Smooth muscle cell (in vitro differentiated cells): ENCODE measurements around the gene CPAMD8. TPM values are rescaled to one million over a fixed set of nuclear protein-coding genes. Genes with fewer than 3 reads are reported as not detected.

ENCODE experiments used
- DNase-seq: peaks from one replicate; lab custom pipeline; 2025; ENCODE audit not compliant: unreplicated experiment; lab: John Stamatoyannopoulos, UW
- H2AFZ ChIP-seq: fragments of 200-600 bp; sonication (generic); 2 replicates; pipeline ENCODE4 v1.6.0; 2016; ENCODE audit warnings: antibody characterized with exemption, low read depth, mild to moderate bottlenecking
- H3F3A ChIP-seq: fragments of 200-600 bp; sonication (generic); 2 replicates; pipeline ENCODE4 v1.6.0; 2017; ENCODE audit warnings: antibody characterized with exemption, low read depth
- H3K27ac ChIP-seq: fragments of 200-600 bp; sonication (generic); 2 replicates; pipeline ENCODE4 v1.5.1; 2016; ENCODE audit warnings: low read depth, mild to moderate bottlenecking
- H3K27me3 ChIP-seq: fragments of 200-600 bp; sonication (generic); 2 replicates; pipeline ENCODE4 v1.6.1; 2016; ENCODE audit warnings: low read depth, mild to moderate bottlenecking
- H3K36me3 ChIP-seq: fragments of 200-600 bp; sonication (generic); 2 replicates; pipeline ENCODE4 v1.5.1; 2016; ENCODE audit warnings: low read depth
- H3K4me1 ChIP-seq: fragments of 200-600 bp; sonication (generic); 2 replicates; pipeline ENCODE4 v1.5.1; 2016; ENCODE audit warnings: low read depth
- H3K4me2 ChIP-seq: fragments of 200-600 bp; sonication (generic); 2 replicates; pipeline ENCODE4 v1.6.0; 2016; ENCODE audit warnings: mild to moderate bottlenecking
- H3K4me3 ChIP-seq: fragments of 200-600 bp; sonication (generic); 2 replicates; pipeline ENCODE4 v1.5.1; 2016; ENCODE audit warnings: mild to moderate bottlenecking
- H3K79me2 ChIP-seq: fragments of 200-600 bp; sonication (generic); 2 replicates; pipeline ENCODE4 v1.6.0; 2016; ENCODE audit warnings: low read depth, mild to moderate bottlenecking
- H3K9ac ChIP-seq: fragments of 200-600 bp; sonication (generic); 2 replicates; pipeline ENCODE4 v1.6.0; 2016; ENCODE audit warnings: low read depth
- H3K9me3 ChIP-seq: fragments of 200-600 bp; sonication (generic); replicated peaks from 2 replicates; pipeline ENCODE4 v1.5.1; 2016; ENCODE audit warnings: low read depth
- H4K20me1 ChIP-seq: fragments of 200-600 bp; sonication (generic); 2 replicates; pipeline ENCODE4 v1.6.0; 2016; ENCODE audit warnings: low read depth
- WGBS: methylation state at CpG from one replicate; pipeline ENCODE4 v1.1.7; 2016; ENCODE audit warnings: low lambda C conversion rate; 5-methylcytosine and 5-hydroxymethylcytosine counted together
- polyA plus RNA-seq: library from polyadenylated mRNA; unstranded; fragments of >200 nt; fragmentation: Nextera tagmentation; extraction: Ambion mirVana; gene quantifications from 2 replicates; pipeline ENCODE4 v1.2.1, GENCODE V29; 2016
- total RNA-seq: library from RNA; depleted of rRNA; stranded (reverse); fragments of >200 nt; gene quantifications from 2 replicates; pipeline ENCODE4 v1.2.3, GENCODE V29; 2014
- TF ChIP-seq, protein P1 (sequence below): fragments of 200-600 bp; sonication (generic); IDR thresholded peaks from 2 replicates; pipeline ENCODE4 v1.5.1; 2017; ENCODE audit warnings: borderline replicate concordance, mild to moderate bottlenecking, antibody characterized with exemption; ENCODE audit not compliant: insufficient read depth, poor library complexity, severe bottlenecking

CPAMD8 gene
- total and polyA plus RNA-seq, 2 experiments from 2014 or later: 0.81 to 9.4 TPM

DNA sequence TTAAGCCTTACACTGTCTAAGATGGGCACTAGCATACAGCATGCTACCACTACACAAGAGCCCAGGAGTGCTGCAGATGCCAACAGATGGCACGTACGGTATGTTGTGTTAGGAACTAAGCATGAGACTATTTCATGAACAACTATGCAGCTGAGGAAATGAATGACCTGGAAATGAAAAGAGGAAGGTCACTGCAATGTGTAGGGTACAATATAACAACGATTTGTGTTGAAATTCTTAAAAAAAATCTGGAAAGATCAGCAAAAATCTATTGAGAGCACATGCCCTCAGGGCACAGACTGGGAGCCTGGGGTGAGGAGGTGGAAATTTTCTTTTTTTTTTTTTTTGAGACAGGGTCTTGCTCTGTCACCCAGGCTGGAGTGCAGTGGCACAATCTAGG is 34.2 kb upstream of the CPAMD8 start:
- Histone ChIP-seq H3K27ac (no peak overlapping the region), H3K79me2 (no peaks in the 10 kb centered on the region), H3K4me1 (no peaks in the 10 kb centered on the region), H3K27me3 (no peaks in the 10 kb centered on the region), H3F3A (no peaks in the 10 kb centered on the region), H2AFZ (no peak overlapping the region), H4K20me1 (no peaks in the 10 kb centered on the region), H3K4me2 (no peak overlapping the region), H3K9me3 (peaks cover 12% of the 10 kb centered on the region), H3K4me3 (no peak overlapping the region), H3K9ac (no peak overlapping the region), H3K36me3 (peaks cover 16% of the 10 kb centered on the region)
- WGBS: 99% methylated on average over 3 of the region's 3 CpGs
- TF ChIP-seq, protein P1, sequence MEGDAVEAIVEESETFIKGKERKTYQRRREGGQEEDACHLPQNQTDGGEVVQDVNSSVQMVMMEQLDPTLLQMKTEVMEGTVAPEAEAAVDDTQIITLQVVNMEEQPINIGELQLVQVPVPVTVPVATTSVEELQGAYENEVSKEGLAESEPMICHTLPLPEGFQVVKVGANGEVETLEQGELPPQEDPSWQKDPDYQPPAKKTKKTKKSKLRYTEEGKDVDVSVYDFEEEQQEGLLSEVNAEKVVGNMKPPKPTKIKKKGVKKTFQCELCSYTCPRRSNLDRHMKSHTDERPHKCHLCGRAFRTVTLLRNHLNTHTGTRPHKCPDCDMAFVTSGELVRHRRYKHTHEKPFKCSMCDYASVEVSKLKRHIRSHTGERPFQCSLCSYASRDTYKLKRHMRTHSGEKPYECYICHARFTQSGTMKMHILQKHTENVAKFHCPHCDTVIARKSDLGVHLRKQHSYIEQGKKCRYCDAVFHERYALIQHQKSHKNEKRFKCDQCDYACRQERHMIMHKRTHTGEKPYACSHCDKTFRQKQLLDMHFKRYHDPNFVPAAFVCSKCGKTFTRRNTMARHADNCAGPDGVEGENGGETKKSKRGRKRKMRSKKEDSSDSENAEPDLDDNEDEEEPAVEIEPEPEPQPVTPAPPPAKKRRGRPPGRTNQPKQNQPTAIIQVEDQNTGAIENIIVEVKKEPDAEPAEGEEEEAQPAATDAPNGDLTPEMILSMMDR: no peak
- no peak for DNase-seq

DNA sequence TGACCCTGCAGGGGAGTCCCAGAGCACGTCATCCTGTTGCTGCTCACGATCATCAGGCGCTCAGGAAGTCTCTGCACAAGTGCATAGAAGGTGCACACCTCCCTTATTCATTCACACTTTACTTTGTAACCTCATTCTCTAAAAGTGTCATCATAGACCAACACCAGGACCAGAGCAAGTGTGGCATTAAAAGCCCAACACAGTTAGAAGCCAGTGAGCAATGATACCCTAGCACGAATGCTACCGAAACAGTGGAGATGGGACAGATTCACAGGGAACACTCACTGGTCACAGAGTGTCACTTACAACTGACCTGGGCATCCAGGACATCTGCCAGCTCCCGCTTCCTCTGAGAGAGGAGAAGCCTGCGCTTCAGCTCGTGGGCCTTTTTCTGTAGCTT is 31.6 kb upstream of the CPAMD8 start:
- WGBS: 98% methylated on average over 8 of the region's 8 CpGs
- Histone ChIP-seq H3K4me1 (no peaks in the 10 kb centered on the region), H2AFZ (no peak overlapping the region), H3K27ac (no peak overlapping the region), H4K20me1 (no peaks in the 10 kb centered on the region), H3F3A (no peaks in the 10 kb centered on the region), H3K36me3 (peaks cover 16% of the 10 kb centered on the region), H3K4me2 (no peak overlapping the region), H3K27me3 (no peaks in the 10 kb centered on the region), H3K9ac (no peak overlapping the region), H3K9me3 (peaks cover 12% of the 10 kb centered on the region), H3K79me2 (no peaks in the 10 kb centered on the region), H3K4me3 (no peak overlapping the region)
- TF ChIP-seq, protein P1: no peak
- DNase-seq: no peak

DNA sequence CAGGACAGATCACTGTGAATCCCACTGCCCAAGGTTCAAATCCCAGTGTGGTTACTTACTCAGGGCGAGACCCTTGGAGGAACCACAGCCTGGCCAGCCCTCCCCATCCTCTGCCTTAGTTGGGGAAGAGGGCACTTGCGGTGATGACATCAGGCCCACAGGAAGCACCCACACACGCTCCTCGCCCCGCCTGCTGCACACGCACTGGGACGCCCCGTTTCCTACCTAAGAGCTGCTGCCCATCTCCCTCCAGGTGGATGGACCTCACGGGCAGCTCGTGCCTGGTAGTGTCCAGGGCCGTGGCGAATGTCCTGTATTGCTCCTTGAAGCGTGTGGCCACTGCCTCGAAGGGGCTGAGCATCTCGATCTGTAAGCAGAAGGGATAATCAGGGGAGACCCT is 29.0 kb upstream of the CPAMD8 start:
- Histone ChIP-seq H2AFZ (no peak overlapping the region), H3K9me3 (peaks cover 12% of the 10 kb centered on the region), H3K27me3 (no peaks in the 10 kb centered on the region), H3K9ac (no peak overlapping the region), H3K4me2 (no peak overlapping the region), H3F3A (no peaks in the 10 kb centered on the region), H3K27ac (no peak overlapping the region), H3K4me3 (no peak overlapping the region), H3K4me1 (no peaks in the 10 kb centered on the region), H4K20me1 (no peaks in the 10 kb centered on the region), H3K36me3 (peaks cover 16% of the 10 kb centered on the region), H3K79me2 (no peaks in the 10 kb centered on the region)
- TF ChIP-seq, protein P1: no peak
- DNase-seq: no peak
- 93% methylated on average over 15 of the region's 15 CpGs for WGBS

DNA sequence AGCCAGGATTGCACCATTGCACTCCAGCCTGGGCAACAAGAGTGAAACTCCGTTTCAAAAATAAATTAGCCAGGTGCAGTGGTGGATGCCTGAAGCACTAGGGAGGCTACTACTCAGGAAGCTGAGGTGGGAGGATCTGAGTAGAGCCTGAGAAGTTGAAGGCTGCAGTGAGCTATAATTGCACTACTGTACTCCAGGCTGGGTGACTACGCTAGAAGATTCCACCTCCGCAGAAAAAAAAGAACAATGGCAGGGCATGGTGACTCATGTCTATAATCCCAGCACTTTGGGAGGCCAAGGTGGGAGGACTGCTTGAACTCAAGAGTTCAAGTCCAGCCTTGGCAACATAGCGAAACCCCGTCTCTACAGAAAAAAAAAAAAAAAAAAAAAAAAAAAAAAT is 28.1 kb upstream of the CPAMD8 start:
- Histone ChIP-seq H3K79me2 (no peaks in the 10 kb centered on the region), H3K36me3 (peaks cover 15% of the 10 kb centered on the region), H3K27ac (no peak overlapping the region), H3K4me1 (no peaks in the 10 kb centered on the region), H3K4me3 (no peak overlapping the region), H3K9ac (no peak overlapping the region), H3K4me2 (no peak overlapping the region), H3K27me3 (no peaks in the 10 kb centered on the region), H4K20me1 (no peaks in the 10 kb centered on the region), H2AFZ (no peak overlapping the region), H3F3A (no peaks in the 10 kb centered on the region), H3K9me3 (peaks cover 12% of the 10 kb centered on the region)
- WGBS: 97% methylated on average over 5 of the region's 5 CpGs
- no peak for DNase-seq
- TF ChIP-seq, protein P1: no peak
